Aorta (tissue), 5 donors: ENCODE measurements around the gene TVP23C. TPM values are rescaled to one million over a fixed set of nuclear protein-coding genes. Genes with fewer than 3 reads are reported as not detected.
"Not testable (repeated sequence)": the region's sequence is repeated elsewhere in the genome, so short reads cannot be mapped to it uniquely, and the experiment has no call there.

Source experiments
- ATAC-seq: fragments of 200-7000 bp; cut with Tn5 transposase; one replicate; pipeline ENCODE4 v1.9.1; 2022; ENCODE audit warnings: moderate library complexity; ENCODE audit not compliant: low FRiP score
- DNase-seq, 2 donors: peaks; one replicate each; pipeline ENCODE4 v3.0.0-alpha.2; 2020
- H3K27ac ChIP-seq, 2 donors: one replicate each; pipeline ENCODE4 v1.5.1; 2013; ENCODE audit warnings: low read length in 2 of 2, mild to moderate bottlenecking in 2 of 2, moderate library complexity in 2 of 2, control low read depth in 1 of 2, inconsistent platforms in 1 of 2, low read depth in 1 of 2
- H3K27me3 ChIP-seq, 2 donors: one replicate each; pipeline ENCODE4 v1.6.1; 2013; ENCODE audit warnings: control low read depth in 1 of 2, low read length in 1 of 2, mild to moderate bottlenecking in 1 of 2, moderate library complexity in 1 of 2; ENCODE audit not compliant: insufficient read depth in 2 of 2, control insufficient read depth in 1 of 2
- H3K36me3 ChIP-seq, 2 donors: one replicate each; pipeline ENCODE4 v1.6.1; 2013; ENCODE audit warnings: control low read depth in 1 of 2, low read length in 1 of 2, mild to moderate bottlenecking in 1 of 2; ENCODE audit not compliant: insufficient read depth in 2 of 2, control insufficient read depth in 1 of 2
- H3K4me1 ChIP-seq, 2 donors: one replicate each; pipeline ENCODE4 v1.6.1; 2013; ENCODE audit warnings: low read length in 2 of 2, control low read depth in 1 of 2, mild to moderate bottlenecking in 1 of 2, moderate library complexity in 1 of 2; ENCODE audit not compliant: insufficient read depth in 2 of 2, control insufficient read depth in 1 of 2
- H3K4me3 ChIP-seq, 2 donors: one replicate each; pipeline ENCODE4 v1.5.1; 2013; ENCODE audit warnings: low read length in 2 of 2, control low read depth in 1 of 2, mild to moderate bottlenecking in 1 of 2
- H3K9me3 ChIP-seq: one replicate; pipeline ENCODE4 v1.6.1; 2013; ENCODE audit warnings: mild to moderate bottlenecking, low read length; ENCODE audit not compliant: control insufficient read depth
- WGBS, 2 donors: extraction: QIAGEN DNeasy Blood & Tissue Kit; methylation state at CpG; one replicate each; pipeline ENCODE4 v1.1.7; 2013; 5-methylcytosine and 5-hydroxymethylcytosine counted together
- intact Hi-C, 2 donors: fragments of 100-400 bp; cut with DNase I; formaldehyde crosslinking; loops; one replicate each; pipeline versions ENCODE4 v1.14.2 to v1.15.0; 2022
- polyA plus RNA-seq, 2 donors: library from polyadenylated mRNA; stranded (reverse); fragments of 200-250 nt; gene quantifications; one replicate each; pipeline ENCODE4 v1.2.3, GENCODE V29; 2013
- total RNA-seq, 2 donors: library from RNA; stranded (reverse); fragmentation: NEBNext Ultra II Directional; extraction: Animal tissue kit (Norgen Biotek cat#: 25700); gene quantifications; one replicate each; pipeline ENCODE4 v1.2.1, GENCODE V29; 2021
- donor health status: healthy with polysubstance abuse.
- donor health status: Bipolar disorder and iron deficiency.
- donor health status: DM: no; HTN: no; CAD: no.
- donor health status: DM: no; HTN: no; CAD: no.
- donor health status: DM: yes; HTN: yes; CAD: no.

Gene TVP23C
- total and polyA plus RNA-seq, 4 donors = 2.4 to 39.4 (median 20.9) TPM

GRCh38 chr17:15513058-15513791, 50.1 kb downstream of the TVP23C start:
- intact Hi-C loops = no loop called here
- Histone ChIP-seq H3K36me3 (no peaks in the 10 kb centered on the region), H3K4me1 (peaks cover 2 to 8% of the 10 kb centered on the region in 2 donors), H3K27ac (peak overlapping the region; percentile 94 to 96), H3K9me3 (no peaks in the 10 kb centered on the region), H3K27me3 (no peaks in the 10 kb centered on the region), H3K4me3 (no peak overlapping the region)
- DNase-seq (no peak), ATAC-seq (peak; percentile 35)
- 3 to 9% methylated on average over 6 of the region's 6 CpGs for WGBS, 2 donors

- Histone ChIP-seq H3K27me3 (no peaks in the 10 kb centered on the region), H3K27ac (peak overlapping the region; percentile 87 to 96), H3K9me3 (no peaks in the 10 kb centered on the region), H3K36me3 (no peaks in the 10 kb centered on the region), H3K4me1 (peaks cover 2 to 8% of the 10 kb centered on the region in 2 donors), H3K4me3 (no peak overlapping the region)
- 88 to 89% methylated on average over 4 of the region's 4 CpGs for WGBS, 2 donors
- intact Hi-C loops = no loop called here
- no peak for DNase-seq
- ATAC-seq = no peak
Observed at GRCh38 chr17:15512071-15512709, 51.1 kb downstream of the TVP23C start.

- Histone ChIP-seq H3K4me3 (no peak overlapping the region), H3K36me3 (no peaks in the 10 kb centered on the region), H3K4me1 (peaks cover 2 to 8% of the 10 kb centered on the region in 2 donors), H3K27ac (peak overlapping the region; percentile 43 to 64), H3K27me3 (no peaks in the 10 kb centered on the region), H3K9me3 (no peaks in the 10 kb centered on the region)
- WGBS, 2 donors = 67 to 71% methylated on average over 2 of the region's 2 CpGs
- ATAC-seq = no peak
- no peak for DNase-seq
- intact Hi-C loops = no loop called here
Observed at GRCh38 chr17:15511142-15511541, 52.1 kb downstream of the TVP23C start.

GRCh38 chr17:15510361-15510760, 52.9 kb downstream of the TVP23C start:
- H3K27me3 ChIP-seq = no peaks in the 10 kb centered on the region
- no peak for DNase-seq
- peaks cover 2 to 8% of the 10 kb centered on the region in 2 donors for H3K4me1 ChIP-seq
- WGBS, 2 donors = 28 to 32% methylated on average over 3 of the region's 3 CpGs
- H3K36me3 ChIP-seq = no peaks in the 10 kb centered on the region
- intact Hi-C loops = no loop called here
- H3K9me3 ChIP-seq = no peaks in the 10 kb centered on the region
- H3K4me3 ChIP-seq = no peak overlapping the region
- H3K27ac ChIP-seq = peak overlapping the region; percentile 46 to 89
- peak; percentile 42 for ATAC-seq

GRCh38 chr17:15509095-15509494, 54.2 kb downstream of the TVP23C start:
- no peak for DNase-seq
- H3K4me1 ChIP-seq = peaks cover 2 to 8% of the 10 kb centered on the region in 2 donors
- no peaks in the 10 kb centered on the region for H3K36me3 ChIP-seq
- H3K4me3 ChIP-seq = no peak overlapping the region
- H3K9me3 ChIP-seq = no peaks in the 10 kb centered on the region
- WGBS, 2 donors = 25 to 46% methylated on average over 5 of the region's 5 CpGs
- no peak for ATAC-seq
- intact Hi-C loops = no loop called here
- peak overlapping the region; percentile 46 to 80 for H3K27ac ChIP-seq
- no peaks in the 10 kb centered on the region for H3K27me3 ChIP-seq

GRCh38 chr17:15508466-15508865, 54.8 kb downstream of the TVP23C start:
- Histone ChIP-seq H3K27me3 (no peaks in the 10 kb centered on the region), H3K36me3 (no peaks in the 10 kb centered on the region), H3K4me3 (no peak overlapping the region), H3K4me1 (peaks cover 0 to 8% of the 10 kb centered on the region in 2 donors), H3K27ac (peak overlapping the region; percentile 46 to 52), H3K9me3 (no peaks in the 10 kb centered on the region)
- WGBS, 2 donors = 11 to 25% methylated on average over 7 of the region's 7 CpGs
- intact Hi-C loops = no loop called here
- DNase-seq = no peak
- peak; percentile 43 for ATAC-seq

- Histone ChIP-seq H3K4me1 (peaks cover 0 to 7% of the 10 kb centered on the region in 2 donors), H3K9me3 (no peaks in the 10 kb centered on the region), H3K4me3 (no peak overlapping the region), H3K27ac (peak overlapping the region; percentile 46 to 52), H3K27me3 (no peaks in the 10 kb centered on the region), H3K36me3 (no peaks in the 10 kb centered on the region)
- ATAC-seq (no peak), DNase-seq (no peak)
- WGBS, 2 donors = 61 to 73% methylated on average over 3 of the region's 3 CpGs
- intact Hi-C loops = no loop called here
Observed at GRCh38 chr17:15507896-15508295, 55.4 kb downstream of the TVP23C start.

- no peak overlapping the region for H3K4me3 ChIP-seq
- intact Hi-C loops = no loop called here
- no peaks in the 10 kb centered on the region for H3K4me1 ChIP-seq
- no peaks in the 10 kb centered on the region for H3K9me3 ChIP-seq
- no peak for ATAC-seq
- H3K27ac ChIP-seq = no peak overlapping the region
- DNase-seq = no peak
- H3K36me3 ChIP-seq = no peaks in the 10 kb centered on the region
- H3K27me3 ChIP-seq = no peaks in the 10 kb centered on the region
- 97% methylated on average over 9 of the region's 9 CpGs for WGBS, 2 donors
Observed at GRCh38 chr17:15507001-15507400, 56.3 kb downstream of the TVP23C start.

- 96% methylated on average over 22 to 32 of the region's 32 CpGs for WGBS, 2 donors
- H3K27me3 ChIP-seq, intact Hi-C loops, H3K9me3 ChIP-seq, H3K4me3 ChIP-seq, ATAC-seq, H3K36me3 ChIP-seq, H3K4me1 ChIP-seq, H3K27ac ChIP-seq, DNase-seq: not testable (repeated sequence)
Observed at GRCh38 chr17:15505708-15506107, 57.6 kb downstream of the TVP23C start.
